Right atrium auricular region (tissue), 2 donors: ENCODE results near the gene MLLT3. TPM values are rescaled to one million over a fixed set of nuclear protein-coding genes. Genes with fewer than 3 reads are reported as not detected.

Experiments used
- DNase-seq: peaks from one replicate; pipeline ENCODE4 v3.0.0-alpha.2; 2019; ENCODE audit warnings: low spot score
- H3K27ac ChIP-seq, 2 donors: fragments of 200-600 bp; sonication (generic); 1 replicate in 1 of 2; 2 replicates in 1 of 2; pipeline ENCODE4 v1.5.1; 2016 to 2019
- H3K27me3 ChIP-seq, 2 donors: fragments of 200-600 bp; sonication (generic); one replicate each; pipeline versions ENCODE4 v1.5.1 to v1.6.0; 2017 to 2019
- H3K36me3 ChIP-seq: fragments of 200-600 bp; sonication (generic); one replicate; pipeline ENCODE4 v1.5.1; 2016
- H3K4me1 ChIP-seq, 2 donors: fragments of 200-600 bp; sonication (generic); one replicate each; pipeline versions ENCODE4 v1.5.1 to v1.6.0; 2017 to 2019
- H3K4me3 ChIP-seq, 2 donors: fragments of 200-600 bp; sonication (generic); 1 replicate in 1 of 2; 2 replicates in 1 of 2; pipeline ENCODE4 v1.5.1; 2017 to 2019; ENCODE audit warnings: mild to moderate bottlenecking in 1 of 2, moderate library complexity in 1 of 2
- H3K9me3 ChIP-seq, 2 donors: fragments of 200-600 bp; sonication (generic); one replicate each; pipeline ENCODE4 v1.5.1; 2019
- total RNA-seq, 2 donors: library from RNA; depleted of rRNA; stranded (reverse); fragments of >200 nt; gene quantifications; one replicate each; pipeline ENCODE4 v1.1.0, GENCODE V29; 2016
- TF ChIP-seq, protein P1 (sequence below), 2 donors: fragments of 200-600 bp; sonication (generic); IDR thresholded peaks; one replicate each; pipeline ENCODE4 v1.5.1; 2019; ENCODE audit warnings: antibody characterized with exemption in 2 of 2

Gene MLLT3
- total RNA-seq, 2 donors from 2014 or later: 5.3 to 7.6 TPM

- Histone ChIP-seq H3K27ac (no peak overlapping the region), H3K4me1 (peaks cover 0 to 15% of the 10 kb centered on the region in 2 donors), H3K9me3 (no peaks in the 10 kb centered on the region), H3K4me3 (no peak overlapping the region), H3K36me3 (no peaks in the 10 kb centered on the region), H3K27me3 (no peaks in the 10 kb centered on the region)
- TF ChIP-seq, protein P1, sequence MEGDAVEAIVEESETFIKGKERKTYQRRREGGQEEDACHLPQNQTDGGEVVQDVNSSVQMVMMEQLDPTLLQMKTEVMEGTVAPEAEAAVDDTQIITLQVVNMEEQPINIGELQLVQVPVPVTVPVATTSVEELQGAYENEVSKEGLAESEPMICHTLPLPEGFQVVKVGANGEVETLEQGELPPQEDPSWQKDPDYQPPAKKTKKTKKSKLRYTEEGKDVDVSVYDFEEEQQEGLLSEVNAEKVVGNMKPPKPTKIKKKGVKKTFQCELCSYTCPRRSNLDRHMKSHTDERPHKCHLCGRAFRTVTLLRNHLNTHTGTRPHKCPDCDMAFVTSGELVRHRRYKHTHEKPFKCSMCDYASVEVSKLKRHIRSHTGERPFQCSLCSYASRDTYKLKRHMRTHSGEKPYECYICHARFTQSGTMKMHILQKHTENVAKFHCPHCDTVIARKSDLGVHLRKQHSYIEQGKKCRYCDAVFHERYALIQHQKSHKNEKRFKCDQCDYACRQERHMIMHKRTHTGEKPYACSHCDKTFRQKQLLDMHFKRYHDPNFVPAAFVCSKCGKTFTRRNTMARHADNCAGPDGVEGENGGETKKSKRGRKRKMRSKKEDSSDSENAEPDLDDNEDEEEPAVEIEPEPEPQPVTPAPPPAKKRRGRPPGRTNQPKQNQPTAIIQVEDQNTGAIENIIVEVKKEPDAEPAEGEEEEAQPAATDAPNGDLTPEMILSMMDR (IDR thresholded peaks at IDR 0.05): no peak
- no peak for DNase-seq
Observed at GRCh38 chr9:20568400-20568799, 53.9 kb downstream of the MLLT3 start.

- no peaks in the 10 kb centered on the region for H3K27me3 ChIP-seq
- DNase-seq: no peak
- H3K36me3 ChIP-seq: no peaks in the 10 kb centered on the region
- H3K4me1 ChIP-seq: peaks cover 0 to 18% of the 10 kb centered on the region in 2 donors
- no peak overlapping the region for H3K27ac ChIP-seq
- H3K9me3 ChIP-seq: no peaks in the 10 kb centered on the region
- no peak overlapping the region for H3K4me3 ChIP-seq
- TF ChIP-seq, protein P1 (IDR thresholded peaks at IDR 0.05): no peak
Observed at GRCh38 chr9:20566401-20566800, 55.9 kb downstream of the MLLT3 start.

DNA sequence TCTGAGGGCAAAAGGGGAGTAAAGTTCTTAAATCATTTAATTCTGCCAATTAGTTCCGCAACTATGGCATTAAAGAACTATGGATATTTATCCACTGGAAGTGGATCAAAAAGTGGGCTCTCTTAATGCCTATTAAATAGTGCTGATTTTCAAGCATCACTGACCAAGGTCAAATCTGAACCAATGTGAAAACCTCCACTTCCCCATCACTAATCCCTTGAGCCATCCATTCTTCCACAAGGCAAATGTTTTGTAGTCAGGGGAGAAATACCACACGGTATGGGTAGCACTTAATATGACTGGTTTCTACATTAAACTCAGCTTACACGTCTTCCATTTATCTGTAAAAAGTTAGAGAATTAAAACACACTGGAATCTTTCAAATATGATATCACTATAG lies 57.6 kb downstream of the MLLT3 start:
- H3K27ac ChIP-seq: no peak overlapping the region
- no peak overlapping the region for H3K4me3 ChIP-seq
- TF ChIP-seq, protein P1 (IDR thresholded peaks at IDR 0.05): no peak
- H3K36me3 ChIP-seq: no peaks in the 10 kb centered on the region
- H3K9me3 ChIP-seq: no peaks in the 10 kb centered on the region
- H3K4me1 ChIP-seq: peaks cover 0 to 11% of the 10 kb centered on the region in 2 donors
- no peaks in the 10 kb centered on the region for H3K27me3 ChIP-seq
- DNase-seq: no peak

DNA sequence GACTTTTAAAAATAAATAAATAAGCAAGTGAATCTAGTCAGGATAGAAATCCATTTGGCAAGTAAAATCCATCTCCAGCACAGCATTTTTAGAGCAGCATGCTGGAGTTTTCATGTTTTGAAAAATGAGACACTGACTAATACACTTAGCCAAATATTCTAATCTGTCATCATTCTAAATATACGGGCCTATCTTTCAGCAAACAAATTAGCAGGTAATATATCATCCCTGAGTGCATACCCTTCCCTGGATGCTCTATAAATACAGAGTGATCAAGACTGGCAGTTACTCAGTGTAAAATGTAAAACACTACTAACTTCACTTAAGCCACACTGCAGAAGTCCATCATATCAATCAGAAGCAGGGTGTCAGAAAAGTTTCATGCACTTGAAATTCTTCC lies 58.4 kb downstream of the MLLT3 start:
- no peak overlapping the region for H3K4me3 ChIP-seq
- TF ChIP-seq, protein P1 (IDR thresholded peaks at IDR 0.05): no peak
- H3K4me1 ChIP-seq: peaks cover 0 to 16% of the 10 kb centered on the region in 2 donors
- DNase-seq: no peak
- no peaks in the 10 kb centered on the region for H3K36me3 ChIP-seq
- no peak overlapping the region for H3K27ac ChIP-seq
- H3K27me3 ChIP-seq: no peaks in the 10 kb centered on the region
- H3K9me3 ChIP-seq: no peaks in the 10 kb centered on the region

DNA sequence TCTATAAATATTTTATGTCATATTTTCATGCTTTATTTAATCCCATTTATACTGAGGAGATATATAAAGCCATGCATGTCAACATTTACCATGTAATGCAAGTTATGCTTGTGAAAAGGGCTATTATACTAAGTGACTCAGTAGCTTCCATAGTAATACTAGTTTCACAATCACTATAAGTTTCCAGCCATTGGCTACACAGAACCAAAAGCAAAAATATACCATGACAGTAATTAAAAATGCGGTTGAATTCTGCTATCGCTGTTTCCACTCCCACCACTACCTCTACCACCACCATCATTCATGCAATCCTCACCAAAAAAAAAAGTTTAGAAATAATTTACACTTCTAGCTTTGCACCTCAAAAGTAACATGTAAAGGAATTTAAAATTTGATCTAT lies 60.2 kb downstream of the MLLT3 start:
- H3K4me3 ChIP-seq: no peak overlapping the region
- no peaks in the 10 kb centered on the region for H3K27me3 ChIP-seq
- H3K27ac ChIP-seq: no peak overlapping the region
- DNase-seq: no peak
- TF ChIP-seq, protein P1 (IDR thresholded peaks at IDR 0.05): no peak
- H3K9me3 ChIP-seq: no peaks in the 10 kb centered on the region
- peaks cover 0 to 22% of the 10 kb centered on the region in 2 donors for H3K4me1 ChIP-seq
- no peaks in the 10 kb centered on the region for H3K36me3 ChIP-seq

DNA sequence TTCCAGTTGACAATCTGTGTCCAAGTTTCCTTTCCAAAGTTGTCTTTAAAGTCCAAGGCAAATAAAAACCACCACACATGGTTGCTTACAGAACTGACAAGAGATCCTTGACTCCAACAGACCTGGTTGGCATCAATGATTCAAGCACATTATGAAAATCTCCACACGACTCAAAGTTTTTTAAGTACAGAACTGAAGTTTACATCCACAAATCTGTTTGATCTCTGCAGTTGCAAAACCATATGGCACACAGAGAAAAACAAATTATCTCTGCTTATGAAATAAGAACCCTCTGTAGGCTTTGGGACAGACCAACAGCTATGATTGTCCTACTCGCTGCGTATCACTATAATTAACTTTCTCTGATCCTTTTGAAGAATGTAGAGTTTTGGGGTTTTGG lies 60.8 kb downstream of the MLLT3 start:
- no peak overlapping the region for H3K27ac ChIP-seq
- H3K4me3 ChIP-seq: no peak overlapping the region
- no peaks in the 10 kb centered on the region for H3K27me3 ChIP-seq
- peaks cover 0 to 22% of the 10 kb centered on the region in 2 donors for H3K4me1 ChIP-seq
- TF ChIP-seq, protein P1 (IDR thresholded peaks at IDR 0.05): no peak
- no peak for DNase-seq
- no peaks in the 10 kb centered on the region for H3K36me3 ChIP-seq
- H3K9me3 ChIP-seq: no peaks in the 10 kb centered on the region
